HG03039 (cell line): ENCODE data around the gene CDKN2A.

Experiments
- ATAC-seq: cut with Tn5 transposase; IDR thresholded peaks from one replicate; pipeline ENCODE4 v1.9.1; 2021; ENCODE audit warnings: mild to moderate bottlenecking, moderate library complexity; ENCODE audit not compliant: unreplicated experiment

Gene CDKN2A

GRCh38 chr9:21945606-21946005, 48.6 kb downstream of the CDKN2A start:
- no peak for ATAC-seq

DNA sequence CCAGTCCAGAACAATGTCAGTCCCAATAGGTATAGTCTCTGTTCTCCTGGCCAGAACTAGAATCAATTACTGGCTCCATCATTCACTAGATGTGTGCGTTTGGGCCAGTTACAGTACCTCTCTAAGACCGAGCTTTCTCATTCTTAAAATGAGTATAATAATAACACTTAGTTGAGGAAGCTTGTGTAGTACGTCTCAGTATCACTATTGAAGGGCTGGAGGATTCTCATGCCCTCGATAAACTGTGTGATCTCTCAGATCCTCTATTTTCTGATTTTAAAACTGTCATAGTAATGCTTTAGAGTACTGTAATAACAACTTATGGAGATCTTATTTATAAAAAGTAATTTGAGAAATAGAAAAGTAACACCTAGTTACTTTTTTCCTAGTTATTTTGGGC, 50.7 kb downstream of the CDKN2A start:
- no peak for ATAC-seq

- no peak for ATAC-seq
Measured at GRCh38 chr9:21941337-21941995, 52.7 kb downstream of the CDKN2A start.

DNA sequence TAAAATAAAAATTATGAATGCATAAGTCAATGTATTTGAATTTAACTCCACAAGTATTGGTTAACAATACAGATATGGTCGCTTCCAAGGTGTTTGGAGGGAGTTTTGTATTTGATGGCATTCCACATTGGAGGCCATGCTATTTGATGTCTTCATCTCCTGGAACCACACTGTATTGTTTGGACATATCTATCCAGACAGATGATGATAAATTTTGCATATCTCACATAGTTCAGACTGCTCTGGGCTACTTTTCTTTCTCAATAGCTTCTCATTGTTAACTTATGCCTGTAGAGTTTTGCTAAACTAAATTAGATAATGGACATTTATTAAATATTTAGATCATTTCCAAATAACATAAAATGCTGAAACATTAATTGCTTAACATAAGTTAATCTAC, 58.0 kb downstream of the CDKN2A start:
- ATAC-seq = no peak

DNA sequence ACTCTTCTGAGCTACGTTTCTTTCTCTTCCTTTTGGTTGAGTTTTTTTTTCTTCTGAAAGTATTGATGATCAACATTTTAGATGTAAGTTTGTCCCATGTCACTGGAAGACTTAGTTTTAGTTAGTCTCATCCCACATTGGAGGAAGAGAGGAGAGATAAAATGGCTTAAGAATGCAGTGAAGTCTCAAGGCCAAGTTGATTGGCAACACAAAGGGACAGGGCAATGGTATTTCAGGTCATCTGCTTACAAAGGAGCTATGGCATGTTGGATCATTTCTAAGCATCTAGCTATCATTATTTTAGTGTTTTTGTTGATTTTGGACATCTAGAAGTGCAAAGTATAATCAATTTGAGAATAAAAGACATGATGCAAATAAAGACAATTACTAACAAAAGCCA, 58.6 kb downstream of the CDKN2A start:
- ATAC-seq = no peak

DNA sequence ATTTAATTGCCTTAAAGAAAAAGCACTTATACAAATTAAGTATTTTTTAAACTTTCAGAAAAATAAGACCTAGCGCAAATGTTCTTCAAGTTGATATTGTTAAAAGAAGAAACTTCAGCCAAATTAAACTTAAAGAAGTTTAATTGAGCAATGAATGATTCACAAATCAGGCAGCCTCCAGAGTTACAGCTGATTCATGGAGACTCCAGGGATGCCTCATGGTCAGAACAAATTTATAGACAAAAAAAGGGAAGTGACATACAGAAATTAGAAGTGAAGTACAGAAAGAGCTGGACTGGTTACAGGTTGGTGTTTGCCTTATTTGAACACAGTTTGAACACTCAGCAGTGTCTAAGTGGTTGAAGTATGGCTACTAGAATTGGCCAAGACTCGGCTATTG, 60.3 kb downstream of the CDKN2A start:
- ATAC-seq = no peak

GRCh38 chr9:21933281-21933680, 60.9 kb downstream of the CDKN2A start:
- ATAC-seq = no peak

- no peak for ATAC-seq
Measured at GRCh38 chr9:21931428-21931827, 62.8 kb downstream of the CDKN2A start.

- no peak for ATAC-seq
Measured at GRCh38 chr9:21927752-21928151, 66.4 kb downstream of the CDKN2A start.

DNA sequence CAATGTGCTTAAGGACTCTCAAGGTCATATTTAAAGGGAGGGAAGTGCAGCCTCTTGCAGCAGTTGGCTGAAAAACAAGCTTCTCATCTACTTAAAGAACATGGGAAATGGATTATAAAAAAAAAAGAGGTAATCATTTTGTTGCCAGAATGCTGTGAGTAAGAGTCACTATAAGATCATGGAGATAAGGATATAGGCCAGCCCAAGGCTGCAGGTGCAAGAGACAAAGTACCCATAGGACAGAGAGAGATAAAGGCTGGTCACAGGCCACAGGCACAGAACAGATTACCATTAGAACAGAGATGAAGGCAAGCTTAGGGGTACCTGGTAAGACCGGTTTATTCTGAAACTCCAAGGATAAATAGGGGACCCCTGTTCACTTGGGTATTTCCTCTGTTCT, 70.5 kb downstream of the CDKN2A start:
- ATAC-seq = no peak

GRCh38 chr9:21919377-21920362, 74.5 kb downstream of the CDKN2A start:
- ATAC-seq = no peak
